ENCODE results near the gene MYL12B.

DNA sequence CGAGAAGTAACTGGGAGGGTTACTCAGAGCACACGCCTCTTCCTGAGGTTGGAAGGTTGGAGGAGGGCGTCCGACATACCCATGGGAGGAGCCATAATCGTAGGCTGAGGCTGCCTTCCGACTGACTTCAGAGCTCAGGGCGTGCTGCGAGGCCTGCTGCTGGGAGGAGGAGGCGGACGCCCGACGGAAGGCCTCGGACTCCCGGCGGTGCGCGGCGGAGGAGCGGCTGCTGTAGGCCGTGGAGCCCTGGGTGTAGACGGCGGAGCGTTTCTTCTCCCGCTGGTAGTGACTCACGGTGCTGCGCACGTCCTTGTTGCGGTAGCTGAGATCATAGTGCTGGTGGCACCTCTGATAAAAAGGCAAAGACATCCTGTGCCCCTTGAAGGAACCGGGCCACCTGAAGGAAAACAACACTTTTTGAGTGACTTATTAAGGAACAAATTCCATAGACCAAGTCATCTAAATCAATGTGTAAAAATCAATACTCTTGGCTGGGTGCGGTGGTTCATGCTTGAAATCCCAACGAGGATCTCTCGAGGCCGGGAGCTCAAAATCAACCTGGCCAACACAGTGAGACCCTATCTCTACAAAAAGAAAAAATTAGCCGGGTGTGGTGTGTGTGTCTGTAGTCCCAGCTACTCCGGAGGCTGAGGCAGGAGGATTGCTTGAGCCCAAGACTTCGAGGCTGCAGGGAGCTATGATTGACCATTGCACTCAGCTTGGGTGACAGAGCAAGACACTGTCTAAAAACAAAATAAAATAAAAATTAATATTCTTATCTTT lies 46.9 kb upstream of the MYL12B start:
- TF ChIP-seq, protein P1, sequence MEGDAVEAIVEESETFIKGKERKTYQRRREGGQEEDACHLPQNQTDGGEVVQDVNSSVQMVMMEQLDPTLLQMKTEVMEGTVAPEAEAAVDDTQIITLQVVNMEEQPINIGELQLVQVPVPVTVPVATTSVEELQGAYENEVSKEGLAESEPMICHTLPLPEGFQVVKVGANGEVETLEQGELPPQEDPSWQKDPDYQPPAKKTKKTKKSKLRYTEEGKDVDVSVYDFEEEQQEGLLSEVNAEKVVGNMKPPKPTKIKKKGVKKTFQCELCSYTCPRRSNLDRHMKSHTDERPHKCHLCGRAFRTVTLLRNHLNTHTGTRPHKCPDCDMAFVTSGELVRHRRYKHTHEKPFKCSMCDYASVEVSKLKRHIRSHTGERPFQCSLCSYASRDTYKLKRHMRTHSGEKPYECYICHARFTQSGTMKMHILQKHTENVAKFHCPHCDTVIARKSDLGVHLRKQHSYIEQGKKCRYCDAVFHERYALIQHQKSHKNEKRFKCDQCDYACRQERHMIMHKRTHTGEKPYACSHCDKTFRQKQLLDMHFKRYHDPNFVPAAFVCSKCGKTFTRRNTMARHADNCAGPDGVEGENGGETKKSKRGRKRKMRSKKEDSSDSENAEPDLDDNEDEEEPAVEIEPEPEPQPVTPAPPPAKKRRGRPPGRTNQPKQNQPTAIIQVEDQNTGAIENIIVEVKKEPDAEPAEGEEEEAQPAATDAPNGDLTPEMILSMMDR (IDR thresholded peaks at IDR 0.05) = no peak
- no peak for TF ChIP-seq POLR2A (IDR thresholded peaks at IDR 0.05)
- TF ChIP-seq POLR2AphosphoS5 (IDR thresholded peaks at IDR 0.05; ENCODE audit: insufficient read depth in 1 of 2, low read depth in 1 of 2) = no peak
